ENCODE results near the gene YWHAG. TPM values are rescaled to one million over a fixed set of nuclear protein-coding genes. Genes with fewer than 3 reads are reported as not detected.
"Not testable (repeated sequence)": the region's sequence is repeated elsewhere in the genome, so short reads cannot be mapped to it uniquely, and the experiment has no call there.

Gene YWHAG
- total RNA-seq, 1 donor from 2014 or later, result 109 TPM

GRCh38 chr7:76325811-76326210 is 33.0 kb downstream of the YWHAG start:
- DNase-seq (ENCODE audit: low read depth, low spot score), result no peak

GRCh38 chr7:76325092-76325491 is 33.7 kb downstream of the YWHAG start:
- DNase-seq (ENCODE audit: low read depth, low spot score), result no peak

GRCh38 chr7:76318488-76319353 is 40.1 kb downstream of the YWHAG start:
- DNase-seq (ENCODE audit: low read depth, low spot score), result no peak

- DNase-seq (ENCODE audit: low read depth, low spot score), result peak; percentile 86
Observed at GRCh38 chr7:76317782-76318487, 40.9 kb downstream of the YWHAG start.

- no peak for DNase-seq (ENCODE audit: low read depth, low spot score)
Observed at GRCh38 chr7:76316984-76317781, 41.6 kb downstream of the YWHAG start.

GRCh38 chr7:76315364-76315763 is 43.4 kb downstream of the YWHAG start:
- no peak for DNase-seq (ENCODE audit: low read depth, low spot score)

- not testable (repeated sequence) for DNase-seq (ENCODE audit: low read depth, low spot score)
Observed at GRCh38 chr7:76314740-76315139, 44.1 kb downstream of the YWHAG start.

- DNase-seq (ENCODE audit: low read depth, low spot score), result peak; percentile 67
Observed at GRCh38 chr7:76314042-76314721, 44.6 kb downstream of the YWHAG start.

- DNase-seq (ENCODE audit: low read depth, low spot score), result not testable (repeated sequence)
Observed at GRCh38 chr7:76311838-76312237, 47.0 kb downstream of the YWHAG start.

- DNase-seq (ENCODE audit: low read depth, low spot score), result no peak
Observed at GRCh38 chr7:76310102-76310957, 48.5 kb downstream of the YWHAG start.

GRCh38 chr7:76309341-76310101 is 49.3 kb downstream of the YWHAG start:
- not testable (repeated sequence) for DNase-seq (ENCODE audit: low read depth, low spot score)

GRCh38 chr7:76308874-76309273 is 49.9 kb downstream of the YWHAG start:
- DNase-seq (ENCODE audit: low read depth, low spot score), result not testable (repeated sequence)

GRCh38 chr7:76304888-76305375 is 53.9 kb downstream of the YWHAG start:
- DNase-seq (ENCODE audit: low read depth, low spot score), result no peak

- DNase-seq (ENCODE audit: low read depth, low spot score), result peak; percentile 73
Observed at GRCh38 chr7:76303202-76304147, 55.3 kb downstream of the YWHAG start.

- DNase-seq (ENCODE audit: low read depth, low spot score), result peak; percentile 87
Observed at GRCh38 chr7:76302347-76303201, 56.2 kb downstream of the YWHAG start, which contains the start of gene HSPB1. TSS of gene HSPB1 (plus strand) at chr7:76302673. CDS start at chr7:76302713, 40 bp downstream.

- DNase-seq (ENCODE audit: low read depth, low spot score), result no peak
Observed at GRCh38 chr7:76301000-76301399, 57.8 kb downstream of the YWHAG start.

GRCh38 chr7:76300166-76300731 is 58.5 kb downstream of the YWHAG start:
- DNase-seq (ENCODE audit: low read depth, low spot score), result no peak
